ENCODE data around the gene WEE1. TPM values are rescaled to one million over a fixed set of nuclear protein-coding genes. Genes with fewer than 3 reads are reported as not detected.

WEE1 gene
- total RNA-seq, 4 donors from 2014 or later, result 14.4 to 40.4 (median 26.2) TPM

- DNase-seq, result no peak
- peaks cover 0 to 5% (median 0%) of the 10 kb centered on the region in 3 donors for H3K36me3 ChIP-seq
- H3K9me3 ChIP-seq, result no peaks in the 10 kb centered on the region
- H3K4me1 ChIP-seq, result peaks cover 0 to 29% (median 0%) of the 10 kb centered on the region in 4 donors
- no peak overlapping the region for H3K27ac ChIP-seq
- no peak for TF ChIP-seq POLR2A (IDR thresholded peaks at IDR 0.05)
- TF ChIP-seq, protein P1, sequence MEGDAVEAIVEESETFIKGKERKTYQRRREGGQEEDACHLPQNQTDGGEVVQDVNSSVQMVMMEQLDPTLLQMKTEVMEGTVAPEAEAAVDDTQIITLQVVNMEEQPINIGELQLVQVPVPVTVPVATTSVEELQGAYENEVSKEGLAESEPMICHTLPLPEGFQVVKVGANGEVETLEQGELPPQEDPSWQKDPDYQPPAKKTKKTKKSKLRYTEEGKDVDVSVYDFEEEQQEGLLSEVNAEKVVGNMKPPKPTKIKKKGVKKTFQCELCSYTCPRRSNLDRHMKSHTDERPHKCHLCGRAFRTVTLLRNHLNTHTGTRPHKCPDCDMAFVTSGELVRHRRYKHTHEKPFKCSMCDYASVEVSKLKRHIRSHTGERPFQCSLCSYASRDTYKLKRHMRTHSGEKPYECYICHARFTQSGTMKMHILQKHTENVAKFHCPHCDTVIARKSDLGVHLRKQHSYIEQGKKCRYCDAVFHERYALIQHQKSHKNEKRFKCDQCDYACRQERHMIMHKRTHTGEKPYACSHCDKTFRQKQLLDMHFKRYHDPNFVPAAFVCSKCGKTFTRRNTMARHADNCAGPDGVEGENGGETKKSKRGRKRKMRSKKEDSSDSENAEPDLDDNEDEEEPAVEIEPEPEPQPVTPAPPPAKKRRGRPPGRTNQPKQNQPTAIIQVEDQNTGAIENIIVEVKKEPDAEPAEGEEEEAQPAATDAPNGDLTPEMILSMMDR (IDR thresholded peaks at IDR 0.05), result no peak
- H3K27me3 ChIP-seq, result no peaks in the 10 kb centered on the region
- H3K4me3 ChIP-seq, result no peak overlapping the region
These were observed 44.7 kb upstream of the WEE1 start for GRCh38 chr11:9528573-9529333.

DNA sequence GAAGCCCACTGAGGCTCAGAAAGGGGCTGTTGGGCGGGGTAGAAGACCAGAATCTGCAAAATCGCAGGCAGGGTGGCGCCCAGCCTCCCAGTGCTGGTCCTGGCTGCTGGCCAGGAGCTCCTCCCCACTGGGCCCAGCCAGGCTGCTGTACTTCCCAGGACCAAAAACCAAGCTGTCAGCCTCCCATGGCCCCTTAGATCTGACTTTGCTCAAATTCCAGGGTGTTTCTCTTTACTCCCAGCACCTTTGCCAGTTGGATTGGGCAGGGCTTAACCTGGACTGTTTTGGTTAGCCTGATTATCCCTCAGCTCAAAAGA is 44.2 kb upstream of the WEE1 start:
- peaks cover 0 to 5% (median 0%) of the 10 kb centered on the region in 3 donors for H3K36me3 ChIP-seq
- no peaks in the 10 kb centered on the region for H3K27me3 ChIP-seq
- peaks cover 0 to 29% (median 0%) of the 10 kb centered on the region in 4 donors for H3K4me1 ChIP-seq
- H3K9me3 ChIP-seq, result no peaks in the 10 kb centered on the region
- TF ChIP-seq POLR2A (IDR thresholded peaks at IDR 0.05), result no peak
- TF ChIP-seq, protein P1 (IDR thresholded peaks at IDR 0.05), result no peak
- peak in 1 of 3 donors; percentile 63 for DNase-seq
- H3K4me3 ChIP-seq, result no peak overlapping the region
- peak overlapping the region in 1 of 4 donors; percentile 9 for H3K27ac ChIP-seq

DNA sequence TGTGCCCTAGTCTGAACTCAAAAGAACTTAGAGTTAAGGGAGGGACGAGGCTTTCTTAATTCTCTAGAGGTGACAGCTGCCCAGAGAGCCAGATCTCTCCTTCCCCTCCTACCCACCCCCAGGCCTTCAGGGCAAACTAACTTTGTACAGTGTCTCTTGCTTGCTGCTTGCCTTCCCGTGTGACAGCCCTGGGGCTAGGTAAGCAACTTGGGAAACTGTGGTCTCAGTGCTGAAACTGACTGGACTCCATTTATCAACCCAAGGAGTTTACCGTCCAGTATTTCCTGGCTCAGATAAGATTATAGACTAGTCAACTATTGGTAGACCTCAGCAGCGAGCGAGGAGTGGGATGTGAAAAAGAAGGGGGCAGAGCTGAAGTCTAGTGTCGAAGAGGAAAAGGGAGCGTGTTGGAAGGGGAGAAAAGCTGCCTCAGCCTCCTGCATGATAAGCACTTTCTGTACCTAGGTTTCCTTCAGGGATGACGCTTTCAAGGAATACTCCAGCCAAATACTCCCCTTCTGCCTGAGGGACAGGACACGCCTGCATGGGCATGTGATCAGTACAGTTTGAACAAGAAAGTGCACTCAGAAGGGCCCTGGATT is 43.3 kb upstream of the WEE1 start:
- H3K36me3 ChIP-seq, result peaks cover 0 to 5% (median 0%) of the 10 kb centered on the region in 3 donors
- no peak overlapping the region for H3K4me3 ChIP-seq
- H3K4me1 ChIP-seq, result peaks cover 0 to 29% (median 0%) of the 10 kb centered on the region in 4 donors
- DNase-seq, result no peak
- peak overlapping the region in 1 of 4 donors; percentile 8 for H3K27ac ChIP-seq
- TF ChIP-seq, protein P1 (IDR thresholded peaks at IDR 0.05), result no peak
- no peak for TF ChIP-seq POLR2A (IDR thresholded peaks at IDR 0.05)
- H3K27me3 ChIP-seq, result no peaks in the 10 kb centered on the region
- no peaks in the 10 kb centered on the region for H3K9me3 ChIP-seq

GRCh38 chr11:9530901-9531625 is 42.4 kb upstream of the WEE1 start:
- peak in 1 of 3 donors; percentile 66 for DNase-seq
- peaks cover 0 to 29% (median 0%) of the 10 kb centered on the region in 4 donors for H3K4me1 ChIP-seq
- no peak for TF ChIP-seq POLR2A (IDR thresholded peaks at IDR 0.05)
- TF ChIP-seq, protein P1 (IDR thresholded peaks at IDR 0.05), result peak in 3 of 6 experiments; percentile 16 to 25 (median 17)
- H3K27me3 ChIP-seq, result no peaks in the 10 kb centered on the region
- H3K36me3 ChIP-seq, result peaks cover 0 to 2% (median 0%) of the 10 kb centered on the region in 3 donors
- no peak overlapping the region for H3K4me3 ChIP-seq
- no peaks in the 10 kb centered on the region for H3K9me3 ChIP-seq
- H3K27ac ChIP-seq, result no peak overlapping the region

DNA sequence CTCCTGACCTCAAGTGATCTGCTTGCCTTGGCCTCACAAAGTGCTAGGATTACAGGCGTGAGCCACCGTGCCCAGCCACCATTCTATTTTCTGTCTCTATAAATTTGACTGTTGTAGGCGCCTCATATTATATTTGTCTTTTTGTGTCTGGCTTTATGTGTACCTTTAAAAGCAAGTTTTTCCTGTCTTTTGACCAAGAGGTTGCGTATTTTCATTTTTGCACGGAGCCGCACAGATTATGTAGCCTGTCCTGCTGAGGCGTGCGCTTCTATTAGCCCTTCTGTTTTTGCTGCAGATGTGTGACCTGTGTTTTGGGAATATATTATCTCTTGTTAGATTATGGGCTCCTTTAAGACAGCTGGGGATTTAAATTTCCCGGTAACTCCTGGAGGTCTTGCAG is 40.4 kb upstream of the WEE1 start:
- no peak overlapping the region for H3K27ac ChIP-seq
- TF ChIP-seq, protein P1 (IDR thresholded peaks at IDR 0.05), result no peak
- TF ChIP-seq POLR2A (IDR thresholded peaks at IDR 0.05), result no peak
- no peaks in the 10 kb centered on the region for H3K36me3 ChIP-seq
- no peaks in the 10 kb centered on the region for H3K27me3 ChIP-seq
- H3K4me3 ChIP-seq, result no peak overlapping the region
- H3K9me3 ChIP-seq, result no peaks in the 10 kb centered on the region
- no peak for DNase-seq
- H3K4me1 ChIP-seq, result peaks cover 0 to 15% (median 0%) of the 10 kb centered on the region in 4 donors

All from Peyer's patch (tissue), 4 donors.